Uterus (tissue), 2 donors: ENCODE measurements around the gene ERC2.

Experiments used
- POLR2A ChIP-seq, 2 donors: fragments of 450-650 bp; IDR thresholded peaks; one replicate each; pipeline ENCODE4 v1.6.1; 2016; ENCODE audit warnings: antibody characterized with exemption in 2 of 2, mild to moderate bottlenecking in 1 of 2, moderate library complexity in 1 of 2
- TF ChIP-seq, protein P1 (sequence below), 4 experiments: fragments of 200-600 bp in 2 of 4; fragments of 450-650 bp in 2 of 4; sonication (generic) in 2 of 4; IDR thresholded peaks; one replicate each; pipeline ENCODE4 v1.5.1; 2016 to 2019; ENCODE audit warnings: antibody characterized with exemption in 4 of 4, mild to moderate bottlenecking in 2 of 4, moderate library complexity in 1 of 4

DNA sequence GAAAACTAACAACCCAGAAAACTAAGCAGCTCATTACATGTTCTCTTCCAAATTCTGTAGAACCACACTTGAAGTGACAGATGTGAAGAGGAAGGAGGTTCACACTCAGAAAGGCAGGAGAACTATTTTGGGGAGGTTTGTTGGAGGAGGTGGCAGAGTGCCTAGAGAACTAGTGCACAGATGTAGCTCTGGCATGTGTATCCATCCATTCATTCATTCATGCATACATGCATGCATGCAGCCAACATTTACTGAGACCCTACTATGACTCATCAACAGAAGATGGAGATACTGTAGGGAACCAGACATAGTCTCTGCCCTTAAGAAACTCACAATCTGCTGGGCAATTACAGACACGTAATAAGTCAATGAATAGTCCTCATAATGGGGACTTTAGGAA is 116.7 kb downstream of the ERC2 start:
- TF ChIP-seq, protein P1, sequence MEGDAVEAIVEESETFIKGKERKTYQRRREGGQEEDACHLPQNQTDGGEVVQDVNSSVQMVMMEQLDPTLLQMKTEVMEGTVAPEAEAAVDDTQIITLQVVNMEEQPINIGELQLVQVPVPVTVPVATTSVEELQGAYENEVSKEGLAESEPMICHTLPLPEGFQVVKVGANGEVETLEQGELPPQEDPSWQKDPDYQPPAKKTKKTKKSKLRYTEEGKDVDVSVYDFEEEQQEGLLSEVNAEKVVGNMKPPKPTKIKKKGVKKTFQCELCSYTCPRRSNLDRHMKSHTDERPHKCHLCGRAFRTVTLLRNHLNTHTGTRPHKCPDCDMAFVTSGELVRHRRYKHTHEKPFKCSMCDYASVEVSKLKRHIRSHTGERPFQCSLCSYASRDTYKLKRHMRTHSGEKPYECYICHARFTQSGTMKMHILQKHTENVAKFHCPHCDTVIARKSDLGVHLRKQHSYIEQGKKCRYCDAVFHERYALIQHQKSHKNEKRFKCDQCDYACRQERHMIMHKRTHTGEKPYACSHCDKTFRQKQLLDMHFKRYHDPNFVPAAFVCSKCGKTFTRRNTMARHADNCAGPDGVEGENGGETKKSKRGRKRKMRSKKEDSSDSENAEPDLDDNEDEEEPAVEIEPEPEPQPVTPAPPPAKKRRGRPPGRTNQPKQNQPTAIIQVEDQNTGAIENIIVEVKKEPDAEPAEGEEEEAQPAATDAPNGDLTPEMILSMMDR (IDR thresholded peaks at IDR 0.05) = no peak
- no peak for TF ChIP-seq POLR2A (IDR thresholded peaks at IDR 0.05)
